Peyer's patch (tissue), 4 donors: ENCODE data around the gene SMIM24.

Source experiments
- POLR2A ChIP-seq, 2 donors: fragments of 450-650 bp; IDR thresholded peaks; one replicate each; pipeline ENCODE4 v1.5.1; 2017; ENCODE audit warnings: antibody characterized with exemption in 2 of 2, mild to moderate bottlenecking in 2 of 2, moderate library complexity in 2 of 2
- TF ChIP-seq, protein P1 (sequence below), 6 experiments: fragments of 450-650 bp in 4 of 6; fragments of 200-600 bp in 2 of 6; sonication (generic) in 1 of 6; IDR thresholded peaks; one replicate each; pipeline ENCODE4 v1.5.1; 2017 to 2019; ENCODE audit warnings: antibody characterized with exemption in 6 of 6, mild to moderate bottlenecking in 3 of 6, moderate library complexity in 1 of 6

DNA sequence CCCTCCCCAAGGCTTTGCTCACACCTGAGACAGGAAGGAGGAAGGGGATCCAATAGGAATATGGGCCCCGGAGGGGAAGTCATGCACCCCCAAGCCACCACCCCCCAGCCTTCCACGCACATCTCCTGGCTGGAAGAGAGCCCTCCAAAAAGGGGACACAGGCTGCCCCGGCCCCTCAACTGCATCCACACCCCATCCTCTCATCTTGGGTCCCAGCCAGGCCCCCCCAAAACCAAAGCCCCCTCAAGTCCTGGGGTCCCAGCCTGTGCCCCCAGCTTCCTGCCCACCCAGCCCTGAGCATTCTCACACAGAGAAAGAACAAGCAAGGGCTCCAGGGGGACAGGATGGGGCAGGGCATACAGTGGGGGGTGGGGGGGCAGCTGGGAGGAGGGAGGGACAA is 12.1 kb downstream of the SMIM24 start:
- TF ChIP-seq, protein P1, sequence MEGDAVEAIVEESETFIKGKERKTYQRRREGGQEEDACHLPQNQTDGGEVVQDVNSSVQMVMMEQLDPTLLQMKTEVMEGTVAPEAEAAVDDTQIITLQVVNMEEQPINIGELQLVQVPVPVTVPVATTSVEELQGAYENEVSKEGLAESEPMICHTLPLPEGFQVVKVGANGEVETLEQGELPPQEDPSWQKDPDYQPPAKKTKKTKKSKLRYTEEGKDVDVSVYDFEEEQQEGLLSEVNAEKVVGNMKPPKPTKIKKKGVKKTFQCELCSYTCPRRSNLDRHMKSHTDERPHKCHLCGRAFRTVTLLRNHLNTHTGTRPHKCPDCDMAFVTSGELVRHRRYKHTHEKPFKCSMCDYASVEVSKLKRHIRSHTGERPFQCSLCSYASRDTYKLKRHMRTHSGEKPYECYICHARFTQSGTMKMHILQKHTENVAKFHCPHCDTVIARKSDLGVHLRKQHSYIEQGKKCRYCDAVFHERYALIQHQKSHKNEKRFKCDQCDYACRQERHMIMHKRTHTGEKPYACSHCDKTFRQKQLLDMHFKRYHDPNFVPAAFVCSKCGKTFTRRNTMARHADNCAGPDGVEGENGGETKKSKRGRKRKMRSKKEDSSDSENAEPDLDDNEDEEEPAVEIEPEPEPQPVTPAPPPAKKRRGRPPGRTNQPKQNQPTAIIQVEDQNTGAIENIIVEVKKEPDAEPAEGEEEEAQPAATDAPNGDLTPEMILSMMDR (IDR thresholded peaks at IDR 0.05) = no peak
- no peak for TF ChIP-seq POLR2A (IDR thresholded peaks at IDR 0.05)
